ENCODE measurements around the gene TRA2A.

TRA2A gene

GRCh38 chr7:23470330-23471105 is 61.3 kb downstream of the TRA2A start, which contains the start of gene IGF2BP3:
IGF2BP3 (minus strand) TSS chr7:23470491; CDS start chr7:23470110, 381 bp downstream.
- DNase-seq (ENCODE audit: low read depth): no peak

DNA sequence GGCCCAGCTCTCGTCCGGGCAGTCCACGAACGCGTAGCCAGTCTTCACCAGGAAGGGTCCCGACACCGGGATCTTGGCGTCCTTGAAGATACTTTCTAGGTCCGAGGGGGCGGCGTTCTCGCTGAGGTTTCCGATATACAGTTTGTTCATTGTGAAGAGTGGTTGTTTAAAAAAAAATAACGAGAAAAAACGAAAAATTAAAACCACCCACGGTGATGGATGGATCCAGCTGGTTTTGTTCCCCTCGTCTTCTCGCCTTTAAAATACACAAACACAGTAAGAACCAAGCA is 61.9 kb downstream of the TRA2A start:
- no peak for DNase-seq (ENCODE audit: low read depth)

GRCh38 chr7:23469150-23469960 is 62.4 kb downstream of the TRA2A start:
- DNase-seq (ENCODE audit: low read depth): no peak

DNA sequence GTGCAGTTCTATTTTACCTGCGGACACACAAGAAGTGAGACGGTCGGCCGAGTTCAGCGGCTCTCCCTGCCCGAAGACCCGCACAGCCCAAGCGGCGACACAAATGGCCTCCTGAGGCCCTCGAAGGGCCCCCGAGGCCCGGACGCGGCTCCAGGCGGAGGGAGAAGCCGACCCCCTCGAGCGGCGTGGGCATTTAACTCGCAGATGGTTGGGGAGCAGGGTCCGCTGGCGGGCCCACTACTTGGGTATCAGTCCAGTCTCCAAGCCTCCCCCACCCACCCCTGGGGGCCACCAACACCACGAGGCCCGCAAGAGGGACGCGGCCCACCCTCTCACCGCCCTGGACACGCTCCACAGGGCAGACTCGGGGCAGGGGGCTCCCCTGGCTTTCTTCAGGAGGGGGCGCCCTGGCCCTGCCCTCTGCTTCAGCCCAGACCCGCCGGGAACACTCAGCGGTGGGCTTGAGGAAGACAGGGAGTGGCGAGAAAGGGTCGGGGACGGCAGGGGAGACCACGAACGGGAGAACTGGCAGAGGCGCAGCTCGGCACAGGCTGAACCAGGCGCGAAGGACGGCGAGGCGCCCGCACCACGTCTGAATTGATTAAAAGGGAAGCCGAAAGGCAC is 63.1 kb downstream of the TRA2A start:
- DNase-seq (ENCODE audit: low read depth): no peak

GRCh38 chr7:23467806-23468525 is 63.8 kb downstream of the TRA2A start:
- DNase-seq (ENCODE audit: low read depth): no peak

GRCh38 chr7:23467291-23467805 is 64.4 kb downstream of the TRA2A start:
- DNase-seq (ENCODE audit: low read depth): no peak

GRCh38 chr7:23462846-23463245 is 68.9 kb downstream of the TRA2A start:
- DNase-seq (ENCODE audit: low read depth): no peak

GRCh38 chr7:23458044-23458443 is 73.7 kb downstream of the TRA2A start:
- no peak for DNase-seq (ENCODE audit: low read depth)

GRCh38 chr7:23456093-23456492 is 75.7 kb downstream of the TRA2A start:
- DNase-seq (ENCODE audit: low read depth): no peak

GRCh38 chr7:23454881-23455526 is 76.8 kb downstream of the TRA2A start:
- DNase-seq (ENCODE audit: low read depth): no peak

All from activated T-helper 1 cell treated with Interleukin-2 at 50 U/mL for 16 hours (primary cell).